Stimulated activated CD4-positive, alpha-beta T cell treated with anti-CD3 and anti-CD28 coated beads, TNF-alpha, amount 100 ng/mL, for 24 hours (primary cell): ENCODE results near the gene UGP2.

Experiments used
- DNase-seq, 3 experiments: peaks; one replicate each; pipeline ENCODE4 v3.0.0-alpha.2; 2020; ENCODE audit warnings: low read depth in 3 of 3

The UGP2 gene

DNA sequence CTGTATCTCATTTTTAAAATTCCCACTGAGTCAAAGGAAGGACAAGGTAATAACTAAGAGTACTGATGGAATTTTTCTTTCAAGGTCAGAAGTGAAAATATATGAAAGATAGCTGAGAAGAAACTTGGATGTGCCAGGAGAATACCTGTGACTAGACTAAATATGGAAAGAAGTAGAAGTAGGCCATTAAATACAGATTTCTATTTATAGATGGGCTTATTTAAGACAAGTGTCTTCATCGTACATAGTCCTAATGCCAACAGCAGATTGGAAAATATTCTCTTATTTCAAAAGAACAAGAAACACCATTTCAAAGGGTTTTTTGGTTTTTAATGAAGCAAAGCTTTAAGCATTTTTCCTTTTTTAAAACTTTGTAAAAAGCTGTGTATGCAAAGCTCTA is 22.0 kb downstream of the UGP2 start:
- no peak for DNase-seq

GRCh38 chr2:63865159-63865799 is 23.6 kb downstream of the UGP2 start:
- DNase-seq: no peak

GRCh38 chr2:63866009-63866709 is 24.5 kb downstream of the UGP2 start:
- DNase-seq: no peak

DNA sequence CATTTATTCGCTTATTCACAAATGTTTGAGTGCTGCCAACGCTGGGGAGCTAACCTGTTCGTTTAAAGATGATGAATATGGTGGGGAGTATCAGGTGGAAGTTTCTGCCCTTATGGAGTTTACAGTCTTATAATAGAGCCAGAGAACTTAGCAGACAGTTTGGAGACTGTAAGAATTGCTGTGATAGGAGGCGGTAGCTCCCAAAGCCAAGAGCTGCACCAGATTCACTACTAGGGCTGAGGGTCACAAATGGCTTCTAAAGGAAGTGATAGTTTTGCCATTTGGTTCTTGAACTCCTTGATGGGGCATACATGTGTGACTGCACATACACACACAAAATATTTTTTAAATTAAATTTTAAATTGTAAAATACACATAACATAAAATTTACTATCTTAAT is 29.0 kb downstream of the UGP2 start:
- no peak for DNase-seq

GRCh38 chr2:63871864-63872263 is 30.2 kb downstream of the UGP2 start:
- no peak for DNase-seq

GRCh38 chr2:63872571-63873328 is 31.1 kb downstream of the UGP2 start:
- no peak for DNase-seq

DNA sequence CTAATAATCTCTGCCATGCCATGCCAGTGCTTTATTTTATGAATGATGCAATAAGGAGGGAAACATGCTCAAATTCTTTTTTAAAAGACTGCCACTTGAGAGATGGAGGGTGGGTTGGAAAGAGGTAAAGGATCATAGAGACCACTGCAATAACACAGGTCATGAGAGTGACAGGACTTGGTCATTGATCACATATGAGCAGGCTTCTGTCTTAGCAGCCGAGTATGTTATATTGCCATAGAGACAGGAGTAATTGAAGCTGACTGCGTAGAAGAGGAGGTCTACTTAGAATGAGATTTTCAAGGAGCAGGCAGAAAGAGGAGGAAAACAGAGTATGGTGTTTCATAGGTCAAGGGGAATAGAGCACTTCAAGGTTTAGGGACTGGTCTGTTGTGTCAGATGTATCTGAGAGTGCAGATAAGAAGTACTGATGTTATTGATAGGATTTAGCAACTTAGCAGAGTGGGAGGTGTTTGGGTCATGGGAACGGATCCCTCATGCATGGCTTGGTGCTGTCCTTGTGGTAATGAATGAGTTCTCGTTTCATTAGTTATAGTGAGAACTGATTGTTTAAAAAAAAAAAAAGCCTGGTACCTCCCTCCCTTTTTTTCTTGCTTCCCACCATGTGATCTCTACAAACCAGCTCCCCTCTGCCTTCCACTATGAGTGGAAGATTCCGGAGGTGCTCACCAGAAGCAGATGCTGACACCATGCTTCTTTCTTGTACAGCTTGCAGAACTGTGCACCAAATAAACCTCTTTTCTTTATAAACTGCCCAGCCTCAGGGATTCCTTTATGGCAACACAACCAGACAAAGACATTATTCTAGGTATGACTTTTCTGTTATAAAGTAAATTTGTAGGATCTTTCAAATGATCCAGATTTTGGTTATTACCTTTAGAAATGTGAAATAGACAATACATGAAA is 32.8 kb downstream of the UGP2 start:
- DNase-seq: no peak

DNA sequence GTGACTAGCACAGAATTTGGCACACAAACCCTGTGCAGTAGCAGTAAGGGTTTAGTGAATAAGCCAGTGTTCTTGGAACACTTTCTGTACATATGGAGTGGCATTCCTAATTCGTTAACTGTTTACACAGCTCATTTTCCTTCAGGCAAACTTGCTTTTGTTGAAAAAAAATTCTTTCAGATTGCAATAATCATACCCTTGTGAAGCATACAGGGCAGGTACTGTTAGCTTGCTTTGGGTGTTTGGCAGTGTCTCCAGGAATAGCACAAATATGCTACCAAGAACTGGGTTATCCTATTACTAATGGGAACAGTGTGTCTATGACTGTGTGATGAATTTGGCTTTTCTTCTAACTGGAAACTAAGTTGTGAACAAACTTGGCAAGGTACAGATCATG is 33.4 kb downstream of the UGP2 start:
- no peak for DNase-seq

DNA sequence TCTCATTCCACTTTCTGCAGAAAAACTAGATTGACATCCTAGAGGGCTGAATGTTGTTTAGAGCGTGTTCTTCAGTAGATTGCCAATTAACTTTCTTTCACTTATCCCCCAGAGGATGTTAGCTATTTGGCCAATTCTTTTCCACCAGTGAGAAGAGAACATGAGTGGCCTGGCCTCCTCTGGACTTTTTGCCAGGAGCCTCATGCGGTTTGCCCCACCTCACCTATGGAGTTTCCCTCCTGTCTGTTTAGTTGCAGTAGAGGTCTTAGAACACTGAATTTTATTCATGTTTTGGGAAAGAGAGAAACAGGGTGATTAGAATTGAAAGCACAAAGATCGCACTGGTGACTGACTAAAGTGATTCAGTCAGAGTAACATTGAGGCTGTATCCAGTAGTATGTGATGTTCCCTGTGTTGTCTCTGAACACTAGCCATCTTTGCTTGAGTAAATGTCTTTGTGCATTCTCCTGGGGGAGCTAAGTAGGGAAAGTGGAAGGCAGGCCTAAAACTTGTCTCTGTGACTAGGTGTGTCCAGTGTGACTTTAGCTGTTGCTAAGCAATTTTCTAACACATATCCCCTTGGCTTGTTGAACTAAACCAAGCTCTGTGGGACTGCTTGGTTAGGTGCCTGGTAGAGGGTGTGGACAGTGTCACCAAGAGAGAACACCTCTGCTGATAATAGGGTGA is 34.0 kb downstream of the UGP2 start:
- DNase-seq: no peak

DNA sequence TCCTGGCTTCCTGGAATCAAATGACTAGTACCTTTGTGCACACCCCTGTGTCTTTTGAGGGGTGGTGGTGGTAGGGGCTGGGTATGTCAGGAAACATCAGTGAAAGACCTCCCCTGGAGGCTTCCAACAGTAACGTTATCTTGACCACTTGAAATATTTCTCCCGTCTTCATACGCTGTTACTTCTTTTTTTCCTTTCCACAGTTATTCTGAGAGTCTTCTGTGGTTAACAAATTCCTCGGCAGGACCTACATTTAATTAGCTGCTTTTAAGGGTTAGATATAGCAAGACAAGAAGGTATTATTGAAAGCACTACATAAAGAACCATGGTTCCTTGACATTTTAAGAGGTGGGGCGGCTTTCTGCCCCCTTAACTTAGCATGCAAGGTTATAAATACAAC is 34.6 kb downstream of the UGP2 start:
- DNase-seq: no peak

- no peak for DNase-seq
Measured at GRCh38 chr2:63878486-63878885, 36.8 kb downstream of the UGP2 start.

GRCh38 chr2:63879876-63880433 is 38.3 kb downstream of the UGP2 start:
- DNase-seq: no peak

GRCh38 chr2:63880625-63881024 is 38.9 kb downstream of the UGP2 start:
- no peak for DNase-seq

DNA sequence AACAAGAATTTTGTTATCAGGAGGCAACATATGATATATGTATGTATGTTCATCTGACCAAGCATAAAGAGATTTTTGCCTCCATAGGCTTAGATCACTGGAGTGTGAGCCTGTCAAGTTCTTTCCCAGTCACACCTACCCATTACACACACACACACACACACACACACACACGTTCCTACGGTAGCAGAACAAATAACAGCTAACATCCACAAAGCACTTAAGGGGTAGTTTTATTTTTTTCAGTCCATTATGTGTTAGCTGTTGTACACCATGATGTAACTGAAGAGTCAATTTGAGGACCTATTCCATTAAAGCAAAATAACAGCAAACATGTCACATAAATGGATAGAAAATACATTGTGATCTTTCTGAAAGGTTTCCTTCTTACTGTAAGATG is 39.5 kb downstream of the UGP2 start:
- no peak for DNase-seq

- no peak for DNase-seq
Measured at GRCh38 chr2:63882395-63883105, 40.9 kb downstream of the UGP2 start.

- no peak for DNase-seq
Measured at GRCh38 chr2:63886445-63886844, 44.7 kb downstream of the UGP2 start.

DNA sequence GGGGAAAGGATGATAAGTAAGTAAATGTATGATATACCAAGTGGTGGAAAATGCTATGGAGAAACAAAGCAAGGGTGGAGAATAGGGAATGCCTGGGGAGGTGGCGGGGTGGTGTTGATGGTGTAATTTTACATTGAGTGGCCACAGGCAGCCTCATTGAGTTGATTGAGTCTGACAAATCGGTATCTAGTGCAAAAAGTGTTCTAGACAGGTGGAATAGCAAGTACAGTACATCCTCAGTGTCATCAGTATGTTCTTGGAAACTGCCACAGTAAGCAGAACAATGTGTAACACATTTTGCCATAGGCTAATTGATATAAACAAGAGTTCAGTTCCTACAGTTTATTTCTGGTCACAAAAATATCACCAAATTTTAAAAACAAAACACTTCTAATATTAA is 46.4 kb downstream of the UGP2 start:
- DNase-seq: no peak

DNA sequence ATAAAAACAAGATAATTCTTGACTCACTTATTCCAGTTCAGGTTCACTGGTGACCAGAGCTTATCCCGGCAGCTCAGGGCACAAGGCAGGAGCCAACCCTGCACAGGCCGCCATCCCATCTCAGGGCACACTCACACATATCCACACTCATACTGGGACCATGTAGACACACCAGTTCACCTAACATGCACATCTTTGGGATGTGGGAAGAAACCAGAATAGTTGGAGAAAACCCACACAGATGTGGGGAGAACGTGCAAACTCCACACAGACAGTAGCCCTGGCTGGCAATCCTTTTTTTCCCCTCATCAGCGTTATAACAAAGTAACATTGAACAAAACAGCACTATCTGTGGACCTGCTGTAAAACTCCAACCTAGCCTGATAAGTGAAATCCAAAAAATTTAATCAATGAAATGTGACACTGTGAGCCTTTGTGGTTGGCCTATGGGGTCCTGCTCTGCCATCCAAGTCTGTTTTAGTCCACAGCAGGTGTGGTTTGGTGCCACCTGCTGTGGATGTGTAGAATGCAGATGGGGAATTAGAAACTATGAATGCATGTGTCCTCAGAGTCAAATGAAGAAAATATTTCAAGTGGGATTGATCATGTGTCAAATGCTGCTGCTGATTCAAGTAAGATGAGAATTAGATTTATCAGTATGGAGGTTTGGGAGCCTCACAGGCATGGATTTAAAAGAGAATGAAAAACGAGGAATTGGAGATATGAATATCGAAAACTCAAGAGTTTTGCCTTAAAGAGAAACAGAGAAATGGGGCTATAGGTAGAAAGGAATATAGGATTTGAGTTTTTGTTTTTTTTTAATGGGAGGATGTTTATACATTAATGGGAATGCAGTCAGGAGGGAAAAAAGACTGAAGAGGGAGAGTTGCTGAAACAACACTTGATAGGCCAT is 47.0 kb downstream of the UGP2 start:
- peak; percentile 6 to 21 (median 21) for DNase-seq

GRCh38 chr2:63890678-63891077 is 49.0 kb downstream of the UGP2 start:
- no peak for DNase-seq
